A549 (cell line): ENCODE data around the gene FOSL2. TPM values are rescaled to one million over a fixed set of nuclear protein-coding genes. Genes with fewer than 3 reads are reported as not detected.
A peak's percentile ranks its signal among the peaks of the same experiment; 100 is the strongest.

ENCODE experiments used
- BHLHE40 ChIP-seq: IDR thresholded peaks from 2 replicates; pipeline ENCODE4 v1.6.1; 2012; ENCODE audit warnings: low read depth, low read length, inconsistent platforms
- CBX2 ChIP-seq: fragments of 200-600 bp; sonication (generic); IDR thresholded peaks from 2 replicates; pipeline ENCODE4 v1.6.1; 2016; ENCODE audit warnings: low read depth, mild to moderate bottlenecking, borderline replicate concordance
- CBX8 ChIP-seq: fragments of 200-600 bp; sonication (generic); IDR thresholded peaks from 2 replicates; pipeline ENCODE4 v1.6.1; 2016
- CEBPB ChIP-seq, 2 experiments: fragments of >200 bp in 1 of 2; sonication (Bioruptor Twin) in 1 of 2; formaldehyde crosslinking in 1 of 2; IDR thresholded peaks; 2 replicates each; pipeline ENCODE4 v1.6.1; 2012 to 2016
- EHF ChIP-seq: fragments of 250-450 bp; sonication (Bioruptor Pico); IDR thresholded peaks from 2 replicates; pipeline ENCODE4 v1.5.0; 2020; ENCODE audit warnings: mild to moderate bottlenecking
- ESRRA ChIP-seq: fragments of 150-350 bp; IDR thresholded peaks from 2 replicates; pipeline ENCODE4 v1.6.1; 2014; ENCODE audit warnings: mild to moderate bottlenecking, low read length, borderline replicate concordance
- GATA3 ChIP-seq: IDR thresholded peaks from 2 replicates; pipeline ENCODE4 v1.6.1; 2012; ENCODE audit warnings: borderline replicate concordance
- MAFK ChIP-seq: fragments of 450-650 bp; IDR thresholded peaks from 2 replicates; pipeline ENCODE4 v1.6.1; 2014; ENCODE audit not compliant: partially characterized antibody
- MYC ChIP-seq: IDR thresholded peaks from 2 replicates; pipeline ENCODE4 v1.6.1; 2012; ENCODE audit warnings: mild to moderate bottlenecking, inconsistent platforms, low read length, improper control_type of control experiment, borderline replicate concordance
- POLR2A ChIP-seq: IDR thresholded peaks from 2 replicates; pipeline ENCODE4 v1.6.1; 2012; ENCODE audit warnings: mild to moderate bottlenecking, low read length
- POLR2AphosphoS2 ChIP-seq: conservative IDR thresholded peaks from 2 replicates; pipeline ENCODE4 v1.6.1; 2012; ENCODE audit warnings: low read length, improper control_type of control experiment, inconsistent platforms
- RCOR1 ChIP-seq: fragments of 150-350 bp; IDR thresholded peaks from 2 replicates; pipeline ENCODE4 v1.6.1; 2014; ENCODE audit warnings: antibody characterized with exemption, low read length, low read depth
- RNF2 ChIP-seq: fragments of 200-600 bp; sonication (generic); IDR thresholded peaks from 2 replicates; pipeline ENCODE4 v1.6.1; 2016; ENCODE audit warnings: low read depth, mild to moderate bottlenecking, antibody characterized with exemption, moderate library complexity, borderline replicate concordance
- SMC3 ChIP-seq: fragments of >200 bp; sonication (Bioruptor Twin); formaldehyde crosslinking; IDR thresholded peaks from 3 replicates; pipeline ENCODE4 v1.6.1; 2018; ENCODE audit warnings: inconsistent platforms
- TP53 ChIP-seq: fragments of 250-450 bp; sonication (Bioruptor Pico); IDR thresholded peaks from 2 replicates; pipeline ENCODE4 v1.5.0; 2021; ENCODE audit warnings: mild to moderate bottlenecking, moderate library complexity
- ZSCAN20 ChIP-seq: fragments of 250-450 bp; sonication (Bioruptor Pico); IDR thresholded peaks from 2 replicates; pipeline ENCODE4 v1.8.0; 2022; ENCODE audit warnings: mild to moderate bottlenecking, moderate library complexity
- polyA plus RNA-seq, 4 experiments: library from polyadenylated mRNA; depleted of rRNA in 3 of 4; stranded (reverse); fragments of >200 nt; fragmentation: RNase III in 1 of 4; extraction: RNeasy Plus Mini Kit Qiagen cat#74134 plus additional on column Dnase treatment in 1 of 4; gene quantifications; 2 replicates in 3 of 4; 3 replicates in 1 of 4; pipeline ENCODE4 v1.2.3, GENCODE V29; 2011 to 2017
- TF ChIP-seq, protein P1 (sequence below): fragments of 200-600 bp; sonication (generic); IDR thresholded peaks from 2 replicates; pipeline ENCODE4 v1.6.1; 2016; ENCODE audit warnings: antibody characterized with exemption, mild to moderate bottlenecking, moderate library complexity
- TF ChIP-seq, protein P2 (sequence below): IDR thresholded peaks from 2 replicates; pipeline ENCODE4 v1.6.1; 2012; ENCODE audit warnings: low read depth, borderline replicate concordance
- TF ChIP-seq, protein P3 (sequence below): fragments of >200 bp; sonication (Bioruptor Twin); formaldehyde crosslinking; IDR thresholded peaks from 2 replicates; pipeline ENCODE4 v1.6.1; 2016
- TF ChIP-seq, protein P4 (sequence below): fragments of 250-450 bp; sonication (Bioruptor Pico); IDR thresholded peaks from 2 replicates; pipeline ENCODE4 v1.5.0; 2021; ENCODE audit warnings: mild to moderate bottlenecking, moderate library complexity, borderline replicate concordance
- TF ChIP-seq, protein P5 (sequence below): fragments of 150-350 bp; IDR thresholded peaks from 2 replicates; pipeline ENCODE4 v1.6.1; 2014; ENCODE audit warnings: low read depth, mild to moderate bottlenecking, low read length
- TF ChIP-seq, protein P6 (sequence below): IDR thresholded peaks from 2 replicates; pipeline ENCODE4 v1.6.1; 2012

The FOSL2 gene
- polyA plus RNA-seq, 2 of the 4 experiments (the other 2 are of a cell fraction): 45.7 to 73.4 TPM

DNA sequence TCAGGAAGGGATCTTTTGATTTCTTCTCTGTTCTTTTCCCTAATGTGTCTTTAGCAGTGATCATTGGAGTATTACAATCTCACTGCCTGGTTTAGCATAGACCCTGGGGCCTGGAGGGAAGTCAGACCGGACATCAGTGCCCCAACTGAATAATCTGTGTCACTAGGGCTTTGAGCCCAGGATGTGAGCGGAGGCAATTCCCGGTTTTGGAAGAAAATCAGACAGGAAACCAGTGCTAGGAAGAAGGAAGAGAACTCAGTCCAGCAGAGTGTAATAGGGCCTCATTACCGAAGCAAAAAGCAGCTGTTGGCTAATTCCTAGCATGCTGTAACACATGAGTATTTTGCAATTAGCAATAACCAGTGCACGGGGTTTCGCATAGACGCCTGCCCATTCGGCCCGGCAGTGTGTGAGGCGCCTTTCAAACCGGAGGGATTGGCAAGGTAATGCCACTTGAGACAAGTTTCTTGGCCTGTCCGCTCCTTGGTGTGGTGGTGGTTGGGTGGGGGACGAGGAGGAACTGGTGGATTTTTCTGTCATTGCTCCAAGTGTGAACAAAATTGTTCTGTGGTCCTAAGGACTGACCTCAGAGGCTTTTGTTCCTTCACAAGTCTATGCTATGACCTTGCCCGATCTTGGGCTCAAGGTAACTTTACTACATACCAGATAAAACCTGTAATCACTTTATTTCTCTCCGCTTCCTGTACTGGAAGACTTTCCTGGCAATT, 2.8 kb downstream of the FOSL2 start (continued):
- TF ChIP-seq, protein P1, sequence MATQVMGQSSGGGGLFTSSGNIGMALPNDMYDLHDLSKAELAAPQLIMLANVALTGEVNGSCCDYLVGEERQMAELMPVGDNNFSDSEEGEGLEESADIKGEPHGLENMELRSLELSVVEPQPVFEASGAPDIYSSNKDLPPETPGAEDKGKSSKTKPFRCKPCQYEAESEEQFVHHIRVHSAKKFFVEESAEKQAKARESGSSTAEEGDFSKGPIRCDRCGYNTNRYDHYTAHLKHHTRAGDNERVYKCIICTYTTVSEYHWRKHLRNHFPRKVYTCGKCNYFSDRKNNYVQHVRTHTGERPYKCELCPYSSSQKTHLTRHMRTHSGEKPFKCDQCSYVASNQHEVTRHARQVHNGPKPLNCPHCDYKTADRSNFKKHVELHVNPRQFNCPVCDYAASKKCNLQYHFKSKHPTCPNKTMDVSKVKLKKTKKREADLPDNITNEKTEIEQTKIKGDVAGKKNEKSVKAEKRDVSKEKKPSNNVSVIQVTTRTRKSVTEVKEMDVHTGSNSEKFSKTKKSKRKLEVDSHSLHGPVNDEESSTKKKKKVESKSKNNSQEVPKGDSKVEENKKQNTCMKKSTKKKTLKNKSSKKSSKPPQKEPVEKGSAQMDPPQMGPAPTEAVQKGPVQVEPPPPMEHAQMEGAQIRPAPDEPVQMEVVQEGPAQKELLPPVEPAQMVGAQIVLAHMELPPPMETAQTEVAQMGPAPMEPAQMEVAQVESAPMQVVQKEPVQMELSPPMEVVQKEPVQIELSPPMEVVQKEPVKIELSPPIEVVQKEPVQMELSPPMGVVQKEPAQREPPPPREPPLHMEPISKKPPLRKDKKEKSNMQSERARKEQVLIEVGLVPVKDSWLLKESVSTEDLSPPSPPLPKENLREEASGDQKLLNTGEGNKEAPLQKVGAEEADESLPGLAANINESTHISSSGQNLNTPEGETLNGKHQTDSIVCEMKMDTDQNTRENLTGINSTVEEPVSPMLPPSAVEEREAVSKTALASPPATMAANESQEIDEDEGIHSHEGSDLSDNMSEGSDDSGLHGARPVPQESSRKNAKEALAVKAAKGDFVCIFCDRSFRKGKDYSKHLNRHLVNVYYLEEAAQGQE: no peak
- TF ChIP-seq, protein P2, sequence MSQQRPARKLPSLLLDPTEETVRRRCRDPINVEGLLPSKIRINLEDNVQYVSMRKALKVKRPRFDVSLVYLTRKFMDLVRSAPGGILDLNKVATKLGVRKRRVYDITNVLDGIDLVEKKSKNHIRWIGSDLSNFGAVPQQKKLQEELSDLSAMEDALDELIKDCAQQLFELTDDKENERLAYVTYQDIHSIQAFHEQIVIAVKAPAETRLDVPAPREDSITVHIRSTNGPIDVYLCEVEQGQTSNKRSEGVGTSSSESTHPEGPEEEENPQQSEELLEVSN: no peak
- TF ChIP-seq, protein P3, sequence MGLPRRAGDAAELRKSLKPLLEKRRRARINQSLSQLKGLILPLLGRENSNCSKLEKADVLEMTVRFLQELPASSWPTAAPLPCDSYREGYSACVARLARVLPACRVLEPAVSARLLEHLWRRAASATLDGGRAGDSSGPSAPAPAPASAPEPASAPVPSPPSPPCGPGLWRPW: no peak
- TF ChIP-seq GATA3 (no peak), RCOR1 (no peak), CEBPB (IDR thresholded peaks at IDR 0.05) (peak; percentile 25 to 51; a peak in 1 of 4 replicates), ESRRA (0 out of 2 replicates have a peak, but pooled peaks have one; percentile 15), RNF2 (no peak), MYC (no peak), SMC3 (0 out of 3 replicates have a peak, but pooled peaks have one; percentile 10), TP53 (no peak), CBX2 (no peak), MAFK (no peak), POLR2AphosphoS2 (no peak), ZSCAN20 (CRISPR knock-in tag) (no peak), CBX8 (no peak), BHLHE40 (no peak), EHF (CRISPR knock-in tag) (no peak), POLR2A (no peak)
- TF ChIP-seq, protein P4, sequence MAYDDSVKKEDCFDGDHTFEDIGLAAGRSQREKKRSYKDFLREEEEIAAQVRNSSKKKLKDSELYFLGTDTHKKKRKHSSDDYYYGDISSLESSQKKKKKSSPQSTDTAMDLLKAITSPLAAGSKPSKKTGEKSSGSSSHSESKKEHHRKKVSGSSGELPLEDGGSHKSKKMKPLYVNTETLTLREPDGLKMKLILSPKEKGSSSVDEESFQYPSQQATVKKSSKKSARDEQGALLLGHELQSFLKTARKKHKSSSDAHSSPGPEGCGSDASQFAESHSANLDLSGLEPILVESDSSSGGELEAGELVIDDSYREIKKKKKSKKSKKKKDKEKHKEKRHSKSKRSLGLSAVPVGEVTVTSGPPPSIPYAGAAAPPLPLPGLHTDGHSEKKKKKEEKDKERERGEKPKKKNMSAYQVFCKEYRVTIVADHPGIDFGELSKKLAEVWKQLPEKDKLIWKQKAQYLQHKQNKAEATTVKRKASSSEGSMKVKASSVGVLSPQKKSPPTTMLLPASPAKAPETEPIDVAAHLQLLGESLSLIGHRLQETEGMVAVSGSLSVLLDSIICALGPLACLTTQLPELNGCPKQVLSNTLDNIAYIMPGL (CRISPR knock-in tag): no peak
- TF ChIP-seq, protein P5, sequence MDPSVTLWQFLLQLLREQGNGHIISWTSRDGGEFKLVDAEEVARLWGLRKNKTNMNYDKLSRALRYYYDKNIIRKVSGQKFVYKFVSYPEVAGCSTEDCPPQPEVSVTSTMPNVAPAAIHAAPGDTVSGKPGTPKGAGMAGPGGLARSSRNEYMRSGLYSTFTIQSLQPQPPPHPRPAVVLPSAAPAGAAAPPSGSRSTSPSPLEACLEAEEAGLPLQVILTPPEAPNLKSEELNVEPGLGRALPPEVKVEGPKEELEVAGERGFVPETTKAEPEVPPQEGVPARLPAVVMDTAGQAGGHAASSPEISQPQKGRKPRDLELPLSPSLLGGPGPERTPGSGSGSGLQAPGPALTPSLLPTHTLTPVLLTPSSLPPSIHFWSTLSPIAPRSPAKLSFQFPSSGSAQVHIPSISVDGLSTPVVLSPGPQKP: no peak
- TF ChIP-seq, protein P6, sequence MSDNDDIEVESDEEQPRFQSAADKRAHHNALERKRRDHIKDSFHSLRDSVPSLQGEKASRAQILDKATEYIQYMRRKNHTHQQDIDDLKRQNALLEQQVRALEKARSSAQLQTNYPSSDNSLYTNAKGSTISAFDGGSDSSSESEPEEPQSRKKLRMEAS: peak; percentile 13; the same call in 1 of the 2 replicates
